IMR-90 (cell line): ENCODE measurements around the gene NEIL3. TPM values are rescaled to one million over a fixed set of nuclear protein-coding genes. Genes with fewer than 3 reads are reported as not detected.

Experiments used
- ATAC-seq: fragments of 200-7000 bp; cut with Tn5 transposase; 2 replicates; pipeline ENCODE4 v1.9.1; 2020; ENCODE audit warnings: low read depth, mild to moderate bottlenecking, moderate library complexity
- BruUV-seq: library from RNA; stranded (reverse); fragments of 400-500 nt; replicated peaks from 2 replicates; lab custom pipeline; 2021; lab: Mats Ljungman, UMichigan
- CTCF ChIA-PET: fragments of 300-600 bp; formaldehyde crosslinking; extraction: SDS; loops from one replicate; lab custom pipeline; 2021; ENCODE audit warnings: antibody characterized with exemption; lab: Yijun Ruan, JAX
- POLR2A ChIA-PET: fragments of 300-600 bp; sonication (Branson Sonifier 250); formaldehyde crosslinking; loops from one replicate; lab custom pipeline; 2022; ENCODE audit warnings: antibody characterized with exemption; ENCODE audit not compliant: unreplicated experiment; lab: Charles Lee
- DNase-seq: peaks from one replicate; pipeline ENCODE4 v3.0.0; 2013
- H2AFZ ChIP-seq: replicated peaks from 2 replicates; pipeline ENCODE3; 2013; ENCODE audit warnings: low read length, mild to moderate bottlenecking; ENCODE audit not compliant: poor library complexity
- H2AK5ac ChIP-seq: 2 replicates; pipeline ENCODE4 v1.6.1; 2013; ENCODE audit warnings: low read depth, low read length, inconsistent platforms
- H2AK9ac ChIP-seq: replicated peaks from 2 replicates; pipeline ENCODE3; 2013; ENCODE audit warnings: mild to moderate bottlenecking, low read depth, low read length, moderate library complexity; ENCODE audit not compliant: poor library complexity
- H2BK120ac ChIP-seq: 2 replicates; pipeline ENCODE4 v1.6.1; 2013; ENCODE audit warnings: low read depth, low read length, inconsistent platforms
- H2BK15ac ChIP-seq: 3 replicates; pipeline ENCODE4 v1.6.1; 2013; ENCODE audit warnings: low read depth, low read length, inconsistent platforms
- H2BK20ac ChIP-seq: 2 replicates; pipeline ENCODE4 v1.6.1; 2013; ENCODE audit warnings: low read depth, mild to moderate bottlenecking, inconsistent platforms, low read length, moderate library complexity
- H2BK5ac ChIP-seq: 2 replicates; pipeline ENCODE4 v1.6.1; 2013; ENCODE audit warnings: mild to moderate bottlenecking, low read depth, low read length, inconsistent platforms; ENCODE audit not compliant: poor library complexity, severe bottlenecking
- H3K14ac ChIP-seq: replicated peaks from 2 replicates; pipeline ENCODE4 v1.6.1; 2013; ENCODE audit warnings: low read depth, low read length, inconsistent platforms
- H3K18ac ChIP-seq: 2 replicates; pipeline ENCODE4 v1.6.1; 2013; ENCODE audit warnings: low read depth, low read length, control low read depth
- H3K23ac ChIP-seq: 2 replicates; pipeline ENCODE4 v1.6.1; 2013; ENCODE audit warnings: low read depth, low read length, inconsistent platforms
- H3K27ac ChIP-seq: 2 replicates; pipeline ENCODE4 v1.5.1; 2013; ENCODE audit warnings: mild to moderate bottlenecking, control low read depth, low read length; ENCODE audit not compliant: insufficient read depth
- H3K27me3 ChIP-seq: 2 replicates; pipeline ENCODE4 v1.6.1; 2013; ENCODE audit warnings: low read length; ENCODE audit not compliant: control insufficient read depth, insufficient read depth
- H3K36me3 ChIP-seq: 2 replicates; pipeline ENCODE4 v1.6.1; 2013; ENCODE audit warnings: low read length, mixed read lengths; ENCODE audit not compliant: control insufficient read depth, insufficient read depth
- H3K4ac ChIP-seq: 2 replicates; pipeline ENCODE4 v1.6.1; 2013; ENCODE audit warnings: low read depth, low read length, inconsistent platforms
- H3K4me1 ChIP-seq: 2 replicates; pipeline ENCODE4 v1.6.1; 2013; ENCODE audit warnings: low read length, mixed read lengths; ENCODE audit not compliant: control insufficient read depth, insufficient read depth
- H3K4me2 ChIP-seq: 2 replicates; pipeline ENCODE4 v1.6.1; 2013; ENCODE audit warnings: low read depth, mild to moderate bottlenecking, control low read depth, low read length, moderate library complexity
- H3K4me3 ChIP-seq: 2 replicates; pipeline ENCODE4 v1.5.1; 2013; ENCODE audit warnings: low read depth, mild to moderate bottlenecking, control low read depth, low read length, moderate library complexity; ENCODE audit not compliant: insufficient read depth
- H3K56ac ChIP-seq: 2 replicates; pipeline ENCODE4 v1.6.1; 2013; ENCODE audit warnings: low read length, inconsistent platforms; ENCODE audit not compliant: insufficient read depth; ENCODE audit errors: extremely low read depth
- H3K79me1 ChIP-seq, 2 experiments: 2 replicates each; pipeline ENCODE4 v1.6.1; 2013; ENCODE audit warnings: low read length in 2 of 2, inconsistent platforms in 1 of 2, low read depth in 1 of 2
- H3K9ac ChIP-seq: 2 replicates; pipeline ENCODE4 v1.6.1; 2013; ENCODE audit warnings: low read depth, low read length, control low read depth
- H3K9me1 ChIP-seq: 2 replicates; pipeline ENCODE4 v1.6.1; 2013; ENCODE audit warnings: low read length, inconsistent platforms; ENCODE audit not compliant: insufficient read depth
- H3K9me3 ChIP-seq: 2 replicates; pipeline ENCODE4 v1.6.1; 2013; ENCODE audit warnings: low read length; ENCODE audit not compliant: control insufficient read depth, insufficient read depth
- H4K20me1 ChIP-seq: 2 replicates; pipeline ENCODE4 v1.6.1; 2013; ENCODE audit warnings: low read length, inconsistent platforms; ENCODE audit not compliant: insufficient read depth
- H4K5ac ChIP-seq: 2 replicates; pipeline ENCODE4 v1.6.1; 2013; ENCODE audit warnings: mild to moderate bottlenecking, low read depth, low read length, control low read depth
- H4K8ac ChIP-seq, 2 experiments: 2 replicates each; pipeline ENCODE4 v1.6.1; 2013; ENCODE audit warnings: low read depth in 2 of 2, low read length in 2 of 2, control low read depth in 1 of 2, inconsistent platforms in 1 of 2
- H4K91ac ChIP-seq: 2 replicates; pipeline ENCODE4 v1.6.1; 2013; ENCODE audit warnings: low read depth, low read length, inconsistent platforms; ENCODE audit not compliant: insufficient read depth
- CEBPB ChIP-seq: IDR thresholded peaks from 2 replicates; pipeline ENCODE4 v1.6.1; 2012; ENCODE audit warnings: low read depth, low read length, improper control_type of control experiment
- CHD1 ChIP-seq: IDR thresholded peaks from 2 replicates; pipeline ENCODE4 v1.6.1; 2012; ENCODE audit warnings: low read depth, low read length, improper control_type of control experiment
- MAFK ChIP-seq: IDR thresholded peaks from 2 replicates; pipeline ENCODE4 v1.6.1; 2012; ENCODE audit warnings: low read depth, low read length, improper control_type of control experiment
- POLR2A ChIP-seq: IDR thresholded peaks from 2 replicates; pipeline ENCODE4 v1.6.1; 2012; ENCODE audit warnings: mild to moderate bottlenecking, low read depth, low read length
- RFX5 ChIP-seq: IDR thresholded peaks from 2 replicates; pipeline ENCODE4 v1.8.0; 2012; ENCODE audit warnings: low read depth, mild to moderate bottlenecking, low read length, moderate library complexity
- SMC3 ChIP-seq: fragments of 150-350 bp; IDR thresholded peaks from 2 replicates; pipeline ENCODE4 v1.6.1; 2016; ENCODE audit warnings: low read depth, mild to moderate bottlenecking, antibody characterized with exemption, low read length, moderate library complexity
- WGBS, 2 experiments: methylation state at CpG; one replicate each; pipeline versions ENCODE4 v1.1.5 to v1.1.7; 2013; ENCODE audit warnings: missing lambda C conversion rate in 2 of 2; ENCODE audit not compliant: insufficient read length in 1 of 2; ENCODE audit errors: extremely low coverage in 2 of 2; 5-methylcytosine and 5-hydroxymethylcytosine counted together
- dilution Hi-C: fragments of 300-500 bp; cut with HindIII; formaldehyde crosslinking; loops from one replicate; pipeline ENCODE4 v1.14.3; 2018; ENCODE audit warnings: low sequenced_read_pairs; ENCODE audit not compliant: unreplicated experiment
- in situ Hi-C: fragments of 300-500 bp; cut with MboI; formaldehyde crosslinking; loops from 3 replicates; pipeline ENCODE4 v1.14.3; 2019; ENCODE audit warnings: low sequenced_read_pairs, inconsistent platforms, mixed read lengths
- intact Hi-C: fragments of 100-400 bp; cut with micrococcal nuclease; formaldehyde crosslinking; loops from 2 replicates; pipeline ENCODE4 v1.10.0; 2022
- polyA plus RNA-seq, 3 experiments: library from polyadenylated mRNA; depleted of rRNA; stranded (reverse); fragments of >200 nt; gene quantifications; 2 replicates each; pipeline ENCODE4 v1.2.3, GENCODE V29; 2012; ENCODE audit warnings: low replicate concordance in 1 of 3
- total RNA-seq: library from RNA; depleted of rRNA; stranded (reverse); fragments of >200 nt; gene quantifications from 2 replicates; pipeline ENCODE4 v1.2.3, GENCODE V29; 2012
- TF ChIP-seq, protein P1 (sequence below): fragments of 150-350 bp; IDR thresholded peaks from 2 replicates; pipeline ENCODE4 v1.6.1; 2016; ENCODE audit warnings: low read depth, mild to moderate bottlenecking, low read length, moderate library complexity, borderline replicate concordance

Gene NEIL3
- total and polyA plus RNA-seq, 2 of the 4 experiments (the other 2 are of a cell fraction): 4.4 to 7.9 TPM

DNA sequence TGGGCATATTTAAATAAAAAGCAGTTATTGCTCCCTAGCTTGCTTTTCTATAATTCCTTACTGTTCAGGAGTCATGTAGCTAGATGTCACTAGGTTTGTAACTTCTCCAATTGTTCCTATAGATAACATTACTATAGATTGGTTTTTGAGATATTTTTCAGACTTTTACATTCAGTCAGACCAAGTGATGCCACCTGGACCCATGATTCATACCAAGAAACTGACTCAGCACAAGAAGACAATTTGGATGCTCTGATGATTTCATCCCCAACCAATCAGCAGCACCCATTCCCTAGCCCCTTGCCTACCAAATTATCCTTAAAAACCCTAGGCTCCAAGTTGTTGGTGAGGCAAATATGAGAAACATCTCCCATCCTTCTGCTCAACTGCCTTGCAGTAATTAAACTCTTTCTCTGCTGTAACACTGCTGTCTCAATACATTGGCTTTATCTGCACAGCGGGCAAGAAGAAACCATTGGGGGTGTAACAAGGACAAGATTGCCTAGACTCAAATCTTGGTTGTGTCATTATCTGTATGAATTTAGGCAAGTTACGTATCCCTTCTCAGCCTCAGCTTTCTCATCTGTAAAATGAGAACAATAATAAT, 11.8 kb upstream of the NEIL3 start:
- H4K20me1 ChIP-seq: no peaks in the 10 kb centered on the region
- H3K23ac ChIP-seq: no peak overlapping the region
- no peak for ATAC-seq
- TF ChIP-seq, protein P1, sequence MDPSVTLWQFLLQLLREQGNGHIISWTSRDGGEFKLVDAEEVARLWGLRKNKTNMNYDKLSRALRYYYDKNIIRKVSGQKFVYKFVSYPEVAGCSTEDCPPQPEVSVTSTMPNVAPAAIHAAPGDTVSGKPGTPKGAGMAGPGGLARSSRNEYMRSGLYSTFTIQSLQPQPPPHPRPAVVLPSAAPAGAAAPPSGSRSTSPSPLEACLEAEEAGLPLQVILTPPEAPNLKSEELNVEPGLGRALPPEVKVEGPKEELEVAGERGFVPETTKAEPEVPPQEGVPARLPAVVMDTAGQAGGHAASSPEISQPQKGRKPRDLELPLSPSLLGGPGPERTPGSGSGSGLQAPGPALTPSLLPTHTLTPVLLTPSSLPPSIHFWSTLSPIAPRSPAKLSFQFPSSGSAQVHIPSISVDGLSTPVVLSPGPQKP: no peak
- TF ChIP-seq POLR2A: no peak
- no peak for TF ChIP-seq CEBPB
- TF ChIP-seq MAFK: no peak
- no peak for TF ChIP-seq SMC3
- TF ChIP-seq RFX5: no peak
- no peak for TF ChIP-seq CHD1
- POLR2A ChIA-PET: no interaction called here
- no peak overlapping the region for H4K91ac ChIP-seq
- H2BK120ac ChIP-seq: no peak overlapping the region
- no peak overlapping the region for H2AK5ac ChIP-seq
- DNase-seq: no peak
- no TSS peak for BruUV-seq
- CTCF ChIA-PET: no interaction called here
- WGBS, 2 experiments: no CpG with 5 or more reads among the region's 2 CpGs
- H2BK15ac ChIP-seq: no peak overlapping the region
- intact Hi-C loops (no loop called here), dilution Hi-C loops (no loop called here), in situ Hi-C loops (no loop called here)
- H3K56ac ChIP-seq: no peak overlapping the region
- no peak overlapping the region for H3K18ac ChIP-seq
- no peak overlapping the region for H2AFZ ChIP-seq
- no peak overlapping the region for H2BK20ac ChIP-seq
- H3K4me3 ChIP-seq: no peak overlapping the region
- no peaks in the 10 kb centered on the region for H3K9me1 ChIP-seq
- H2BK5ac ChIP-seq: no peak overlapping the region
- no peak overlapping the region for H3K27ac ChIP-seq
- no peaks in the 10 kb centered on the region for H3K36me3 ChIP-seq
- peaks cover 6% of the 10 kb centered on the region for H3K9me3 ChIP-seq
- no peak overlapping the region for H3K4me2 ChIP-seq
- no peak overlapping the region for H4K8ac ChIP-seq
- H3K14ac ChIP-seq: no peak overlapping the region
- no peak overlapping the region for H3K9ac ChIP-seq
- H4K5ac ChIP-seq: no peak overlapping the region
- no peaks in the 10 kb centered on the region for H3K79me1 ChIP-seq
- H3K27me3 ChIP-seq: no peaks in the 10 kb centered on the region
- peaks cover 7% of the 10 kb centered on the region for H3K4me1 ChIP-seq
- H3K4ac ChIP-seq: no peak overlapping the region
- no peak overlapping the region for H2AK9ac ChIP-seq
